SK-N-SH (cell line): ENCODE results near the gene VWC2L. TPM values are rescaled to one million over a fixed set of nuclear protein-coding genes. Genes with fewer than 3 reads are reported as not detected.
A peak's percentile ranks its signal among the peaks of the same experiment; 100 is the strongest.

Experiments used
- CTCF ChIA-PET: fragments of 300-600, 350-600 bp; formaldehyde crosslinking; extraction: SDS; loops from one replicate; lab custom pipeline; 2021; lab: Yijun Ruan, JAX
- POLR2A ChIA-PET: fragments of 350-600 bp; sonication (Branson Sonifier 250); formaldehyde crosslinking; extraction: SDS; loops from one replicate; lab custom pipeline; 2020; ENCODE audit warnings: antibody characterized with exemption, inconsistent platforms; lab: Yijun Ruan, JAX
- DNase-seq: peaks from one replicate; pipeline ENCODE4 v3.0.0; 2012
- H2AFZ ChIP-seq: fragments of 200-600 bp; sonication (generic); 2 replicates; pipeline ENCODE4 v1.8.1; 2016; ENCODE audit warnings: antibody characterized with exemption, mild to moderate bottlenecking, low read depth
- H3F3A ChIP-seq: fragments of 200-600 bp; sonication (generic); replicated peaks from 2 replicates; pipeline ENCODE3; 2016; ENCODE audit warnings: antibody characterized with exemption, mild to moderate bottlenecking; ENCODE audit not compliant: insufficient read depth
- H3K27ac ChIP-seq, 2 experiments: fragments of 200-500 bp in 1 of 2; fragments of 200-600 bp in 1 of 2; sonication (Bioruptor generic) in 1 of 2; sonication (generic), shearing (Covaris generic) in 1 of 2; 2 replicates each; pipeline versions ENCODE4 v1.5.1 to v1.6.1; 2014 to 2016; ENCODE audit warnings: low read depth in 2 of 2, inconsistent platforms in 1 of 2, low read length in 1 of 2, mild to moderate bottlenecking in 1 of 2, mixed read lengths in 1 of 2
- H3K27me3 ChIP-seq: fragments of 200-600 bp; sonication (generic), shearing (Covaris generic); 2 replicates; pipeline ENCODE4 v1.6.1; 2016; ENCODE audit warnings: mixed run types; ENCODE audit not compliant: insufficient read depth
- H3K36me3 ChIP-seq, 2 experiments: fragments of 200-500 bp in 1 of 2; fragments of 200-600 bp in 1 of 2; sonication (Bioruptor generic) in 1 of 2; sonication (generic) in 1 of 2; replicated peaks in 1 of 2; 2 replicates each; pipeline versions ENCODE3 to v1.5.1; 2014 to 2016; ENCODE audit warnings: low read length in 1 of 2, mild to moderate bottlenecking in 1 of 2; ENCODE audit not compliant: insufficient read depth in 2 of 2, control insufficient read depth in 1 of 2
- H3K4me1 ChIP-seq, 2 experiments: fragments of 200-500 bp in 1 of 2; fragments of 200-600 bp in 1 of 2; sonication (Bioruptor generic) in 1 of 2; sonication (generic), shearing (Covaris generic) in 1 of 2; 2 replicates each; pipeline versions ENCODE4 v1.5.1 to v1.6.1; 2014 to 2016; ENCODE audit warnings: low read depth in 1 of 2, low read length in 1 of 2, mixed run types in 1 of 2; ENCODE audit not compliant: insufficient read depth in 2 of 2, control insufficient read depth in 1 of 2
- H3K4me2 ChIP-seq: fragments of 200-600 bp; sonication (generic), shearing (Covaris generic); 2 replicates; pipeline ENCODE4 v1.6.1; 2017; ENCODE audit warnings: mixed run types
- H3K4me3 ChIP-seq, 2 experiments: fragments of 200-500 bp in 1 of 2; fragments of 200-600 bp in 1 of 2; sonication (Bioruptor generic) in 1 of 2; sonication (generic), shearing (Covaris generic) in 1 of 2; 2 replicates each; pipeline versions ENCODE4 v1.5.1 to v1.8.1; 2014 to 2016; ENCODE audit warnings: low read depth in 2 of 2, inconsistent platforms in 1 of 2, low read length in 1 of 2, mild to moderate bottlenecking in 1 of 2, mixed read lengths in 1 of 2, moderate library complexity in 1 of 2
- H3K79me2 ChIP-seq: fragments of 200-600 bp; sonication (generic); 2 replicates; pipeline ENCODE4 v1.8.1; 2017; ENCODE audit warnings: mild to moderate bottlenecking; ENCODE audit not compliant: insufficient read depth
- H3K9ac ChIP-seq: fragments of 200-600 bp; sonication (generic); 2 replicates; pipeline ENCODE4 v1.6.1; 2017; ENCODE audit warnings: mixed run types
- H3K9me2 ChIP-seq: fragments of 200-600 bp; sonication (generic); 2 replicates; pipeline ENCODE4 v1.6.1; 2017; ENCODE audit warnings: mixed run types
- H3K9me3 ChIP-seq: fragments of 200-600 bp; sonication (generic); 2 replicates; pipeline ENCODE4 v1.6.1; 2017; ENCODE audit warnings: mixed run types, mild to moderate bottlenecking, moderate library complexity
- H4K20me1 ChIP-seq: fragments of 200-600 bp; sonication (generic); 2 replicates; pipeline ENCODE4 v1.6.1; 2017; ENCODE audit warnings: mild to moderate bottlenecking, mixed run types; ENCODE audit not compliant: insufficient read depth
- CHD2 ChIP-seq: fragments of 150-350 bp; IDR thresholded peaks from 2 replicates; pipeline ENCODE4 v1.6.1; 2018; ENCODE audit warnings: low read length; ENCODE audit not compliant: partially characterized antibody
- EZH2phosphoT487 ChIP-seq: fragments of 200-600 bp; sonication (generic); IDR thresholded peaks from 2 replicates; pipeline ENCODE4 v1.6.1; 2017; ENCODE audit warnings: low read depth, mixed run types, mild to moderate bottlenecking, antibody characterized with exemption, moderate library complexity, borderline replicate concordance
- FOSL2 ChIP-seq: IDR thresholded peaks from 2 replicates; pipeline ENCODE4 v1.4.0; 2012; ENCODE audit warnings: low read depth, mild to moderate bottlenecking, moderate library complexity, borderline replicate concordance
- FOXJ3 ChIP-seq: sonication (generic); formaldehyde crosslinking; IDR thresholded peaks from 2 replicates; pipeline ENCODE4 v1.5.1; 2020; ENCODE audit warnings: mild to moderate bottlenecking, missing genetic modification reagents
- FOXM1 ChIP-seq: IDR thresholded peaks from 2 replicates; pipeline ENCODE4 v1.4.0; 2012; ENCODE audit warnings: low read depth, mild to moderate bottlenecking
- JUND ChIP-seq: IDR thresholded peaks from 2 replicates; pipeline ENCODE4 v1.4.0; 2012
- MAX ChIP-seq: IDR thresholded peaks from 2 replicates; pipeline ENCODE4 v1.4.0; 2012; ENCODE audit warnings: low read depth
- MEF2A ChIP-seq: IDR thresholded peaks from 2 replicates; pipeline ENCODE4 v1.4.0; 2012; ENCODE audit warnings: low read depth, borderline replicate concordance
- NRF1 ChIP-seq: IDR thresholded peaks from 2 replicates; pipeline ENCODE4 v1.6.1; 2012; ENCODE audit warnings: low read depth, mild to moderate bottlenecking, low read length
- PBX3 ChIP-seq: IDR thresholded peaks from 2 replicates; pipeline ENCODE4; 2012
- POLR2AphosphoS5 ChIP-seq: IDR thresholded peaks from 2 replicates; pipeline ENCODE4 v1.6.1; 2012; ENCODE audit warnings: low read depth, low read length
- RAD21 ChIP-seq: IDR thresholded peaks from 2 replicates; pipeline ENCODE4 v1.6.1; 2012; ENCODE audit warnings: mild to moderate bottlenecking, low read length
- RCOR1 ChIP-seq: fragments of 150-350 bp; IDR thresholded peaks from 2 replicates; pipeline ENCODE4 v1.6.1; 2017; ENCODE audit warnings: antibody characterized with exemption, low read length
- REST ChIP-seq: IDR thresholded peaks from 2 replicates; pipeline ENCODE4 v1.6.1; 2012; ENCODE audit warnings: mild to moderate bottlenecking, low read depth, low read length, moderate library complexity
- RXRA ChIP-seq: IDR thresholded peaks from 2 replicates; pipeline ENCODE4 v1.4.0; 2012; ENCODE audit warnings: low read depth, mild to moderate bottlenecking, borderline replicate concordance
- SIN3A ChIP-seq: IDR thresholded peaks from 2 replicates; pipeline ENCODE4 v1.6.1; 2012; ENCODE audit warnings: low read depth, mild to moderate bottlenecking, low read length, moderate library complexity, borderline replicate concordance
- SMC3 ChIP-seq: IDR thresholded peaks from 2 replicates; pipeline ENCODE4 v1.6.1; 2012; ENCODE audit warnings: low read depth, low read length, improper control_type of control experiment
- TAF1 ChIP-seq: IDR thresholded peaks from 2 replicates; pipeline ENCODE4 v1.6.1; 2012; ENCODE audit warnings: low read depth, mild to moderate bottlenecking, low read length, moderate library complexity, borderline replicate concordance
- TCF12 ChIP-seq: IDR thresholded peaks from 2 replicates; pipeline ENCODE4 v1.4.0; 2012
- TEAD4 ChIP-seq: IDR thresholded peaks from 2 replicates; pipeline ENCODE4 v1.4.0; 2012; ENCODE audit warnings: mild to moderate bottlenecking, borderline replicate concordance; ENCODE audit not compliant: insufficient read depth
- USF1 ChIP-seq: IDR thresholded peaks from 2 replicates; pipeline ENCODE4 v1.4.0; 2012; ENCODE audit warnings: low read depth, borderline replicate concordance
- USF2 ChIP-seq: fragments of 150-350 bp; IDR thresholded peaks from 2 replicates; pipeline ENCODE4 v1.6.1; 2017; ENCODE audit warnings: antibody characterized with exemption, low read length, low read depth, borderline replicate concordance
- YY1 ChIP-seq: IDR thresholded peaks from 2 replicates; pipeline ENCODE4 v1.4.0; 2012; ENCODE audit warnings: low read depth, mild to moderate bottlenecking
- ZBTB33 ChIP-seq: IDR thresholded peaks from 2 replicates; pipeline ENCODE4 v1.4.0; 2012; ENCODE audit warnings: low read depth, borderline replicate concordance
- WGBS: methylation state at CpG from one replicate; pipeline ENCODE4 v1.1.6; 2017; ENCODE audit warnings: low lambda C conversion rate; 5-methylcytosine and 5-hydroxymethylcytosine counted together
- polyA plus RNA-seq, 3 experiments: library from polyadenylated mRNA; depleted of rRNA; stranded (reverse); fragments of >200 nt; gene quantifications; 2 replicates each; pipeline ENCODE4 v1.2.3, GENCODE V29; 2012

Gene VWC2L
- not detected in 2 replicates for polyA plus RNA-seq (2012; rRNA removed)
- polyA plus RNA-seq (2012; cell fraction: cytosol; rRNA removed) = not detected in 2 replicates
- not detected in 2 replicates for polyA plus RNA-seq (2012; cell fraction: nucleus; rRNA removed)

- Histone ChIP-seq H3K36me3 (no peaks in the 10 kb centered on the region), H3K4me1 (no peaks in the 10 kb centered on the region; a peak in 2 of 4 replicates), H3K27ac (no peak within 1 kb of the TSS), H3K9me2 (no peaks in the 10 kb centered on the region), H3K9ac (no peak within 1 kb of the TSS), H2AFZ (no peak within 1 kb of the TSS), H4K20me1 (no peaks in the 10 kb centered on the region), H3K27me3 (no peaks in the 10 kb centered on the region), H3K4me2 (no peak within 1 kb of the TSS), H3K79me2 (no peaks in the 10 kb centered on the region), H3F3A (no peaks in the 10 kb centered on the region), H3K4me3 (peak within 1 kb of the TSS in 1 of 2 experiments; percentile 33; a peak in 1 of 4 replicates), H3K9me3 (no peaks in the 10 kb centered on the region)
- DNase-seq = peak; percentile 43
- ChIA-PET CTCF (interaction anchor here (0.7 to 2.4 kb wide), 17 partner anchors 8 to 1159 kb away, joined by 3 to 11 read pairs (median 4); no protein-coding TSS in a partner anchor), POLR2A (no interaction called here)
- WGBS = 3% methylated on average over 19 of the region's 19 CpGs
- TF ChIP-seq CHD2 (no peak), NRF1 (no peak), TEAD4 (no peak), ZBTB33 (no peak), TCF12 (no peak), SIN3A (no peak), RCOR1 (peak; percentile 55), REST (peak; percentile 99), JUND (no peak), POLR2AphosphoS5 (no peak), SMC3 (peak; percentile 33; the same call in 1 of the 2 replicates), YY1 (no peak), FOSL2 (no peak), MAX (no peak), EZH2phosphoT487 (no peak), USF1 (no peak), FOXJ3 (no peak), FOXM1 (no peak), USF2 (no peak), RXRA (no peak), TAF1 (no peak), RAD21 (peak; percentile 43), PBX3 (no peak), MEF2A (no peak)
Measured at GRCh38 chr2:214410918-214411554, at the start of gene VWC2L. Gene VWC2L (plus strand): TSS chr2:214411054. CDS start chr2:214414194, 3,140 bp downstream.
